Transverse colon (tissue), 4 donors: ENCODE results near the gene ARIH1. TPM values are rescaled to one million over a fixed set of nuclear protein-coding genes. Genes with fewer than 3 reads are reported as not detected.

Experiments
- DNase-seq: peaks from one replicate; pipeline ENCODE4 v3.0.0-alpha.2; 2019
- H3K27ac ChIP-seq, 4 donors: fragments of 200-600 bp; sonication (generic); 2 replicates each; pipeline ENCODE4 v1.5.1; 2016 to 2018; ENCODE audit warnings: inconsistent platforms in 4 of 4
- H3K27me3 ChIP-seq: fragments of 200-600 bp; sonication (generic); 2 replicates; pipeline ENCODE4 v1.5.1; 2017; ENCODE audit warnings: inconsistent platforms
- H3K36me3 ChIP-seq, 4 donors: fragments of 200-600 bp; sonication (generic); 2 replicates each; pipeline ENCODE4 v1.5.1; 2017 to 2019; ENCODE audit warnings: inconsistent platforms in 4 of 4
- H3K4me1 ChIP-seq, 4 donors: fragments of 200-600 bp; sonication (generic); 2 replicates each; pipeline ENCODE4 v1.5.1; 2017 to 2020; ENCODE audit warnings: inconsistent platforms in 4 of 4
- H3K4me3 ChIP-seq, 4 donors: fragments of 200-600 bp; sonication (generic); 1 replicate in 1 of 4; 2 replicates in 3 of 4; pipeline versions ENCODE4 v1.5.1 to v1.6.1; 2017 to 2019; ENCODE audit warnings: inconsistent platforms in 4 of 4
- H3K9me3 ChIP-seq, 2 donors: fragments of 200-600 bp; sonication (generic); 2 replicates each; pipeline ENCODE4 v1.5.1; 2017 to 2019; ENCODE audit warnings: inconsistent platforms in 2 of 2
- CTCF ChIP-seq, 5 experiments: fragments of 200-600 bp in 3 of 5; fragments of 450-650 bp in 2 of 5; sonication (generic) in 3 of 5; IDR thresholded peaks; 1 replicate in 2 of 5; 2 replicates in 3 of 5; pipeline ENCODE4 v1.5.1; 2016 to 2017; ENCODE audit warnings: antibody characterized with exemption in 5 of 5, inconsistent platforms in 3 of 5, mild to moderate bottlenecking in 2 of 5, moderate library complexity in 1 of 5
- EP300 ChIP-seq: sonication (generic); formaldehyde crosslinking; IDR thresholded peaks from one replicate; pipeline ENCODE4 v1.6.1; 2017; ENCODE audit warnings: antibody characterized with exemption, low read depth
- POLR2A ChIP-seq: fragments of 450-650 bp; IDR thresholded peaks from one replicate; pipeline ENCODE4 v1.6.1; 2016; ENCODE audit warnings: antibody characterized with exemption, mild to moderate bottlenecking, moderate library complexity
- POLR2AphosphoS5 ChIP-seq, 3 donors: sonication (generic); formaldehyde crosslinking; IDR thresholded peaks; one replicate each; pipeline ENCODE4 v1.6.1; 2016; ENCODE audit warnings: antibody characterized with exemption in 3 of 3
- WGBS, 2 donors: methylation state at CpG; one replicate each; pipeline ENCODE4 v1.1.5; 2018; ENCODE audit warnings: low coverage in 1 of 2; 5-methylcytosine and 5-hydroxymethylcytosine counted together
- in situ Hi-C, 4 donors: fragments of 200-750 bp; cut with MboI; loops; one replicate each; pipeline versions ENCODE4 v1.15.0 to v1.15.1; 2017; ENCODE audit warnings: low sequenced_read_pairs in 3 of 4, low pct_ligation_motif_present in 1 of 4, low pct_unique_long_range_greater_than_20kb in 1 of 4
- intact Hi-C: fragments of 100-400 bp; cut with DNase I; formaldehyde crosslinking; loops from one replicate; pipeline ENCODE4 v1.15.1; 2023; ENCODE audit warnings: low total_unique reads
- total RNA-seq, 4 donors: library from RNA; depleted of rRNA; stranded (reverse); fragments of >200 nt; gene quantifications; one replicate each; pipeline ENCODE4 v1.1.0, GENCODE V29; 2016

Gene ARIH1
- total RNA-seq, 4 donors from 2014 or later = 15.7 to 108 (median 53.1) TPM

- TF ChIP-seq POLR2AphosphoS5 (IDR thresholded peaks at IDR 0.05) = no peak
- TF ChIP-seq POLR2A = no peak
- no peak for TF ChIP-seq CTCF (IDR thresholded peaks at IDR 0.05)
- TF ChIP-seq EP300 = no peak
- Histone ChIP-seq H3K9me3 (no peaks in the 10 kb centered on the region), H3K4me1 (peaks cover 18 to 89% (median 28%) of the 10 kb centered on the region in 4 donors), H3K36me3 (no peaks in the 10 kb centered on the region), H3K4me3 (no peak overlapping the region), H3K27ac (no peak overlapping the region), H3K27me3 (no peaks in the 10 kb centered on the region)
- no peak for DNase-seq
- in situ Hi-C loops (no loop called here), intact Hi-C loops (no loop called here)
These were observed 18.6 kb downstream of the ARIH1 start for GRCh38 chr15:72492733-72493132.

- Histone ChIP-seq H3K27ac (no peak overlapping the region), H3K4me1 (peaks cover 14 to 85% (median 26%) of the 10 kb centered on the region in 4 donors), H3K4me3 (no peak overlapping the region), H3K36me3 (no peaks in the 10 kb centered on the region), H3K9me3 (no peaks in the 10 kb centered on the region), H3K27me3 (no peaks in the 10 kb centered on the region)
- in situ Hi-C loops = no loop called here
- intact Hi-C loops = no loop called here
- no peak for DNase-seq
- 65 to 79% methylated on average over 2 of the region's 2 CpGs for WGBS, 2 donors
- TF ChIP-seq POLR2AphosphoS5 (IDR thresholded peaks at IDR 0.05) = no peak
- TF ChIP-seq POLR2A = no peak
- no peak for TF ChIP-seq CTCF (IDR thresholded peaks at IDR 0.05)
- no peak for TF ChIP-seq EP300
These were observed 19.1 kb downstream of the ARIH1 start for GRCh38 chr15:72493220-72493619.

- Histone ChIP-seq H3K4me1 (peaks cover 12 to 71% (median 23%) of the 10 kb centered on the region in 4 donors), H3K27ac (no peak overlapping the region), H3K36me3 (no peaks in the 10 kb centered on the region), H3K9me3 (no peaks in the 10 kb centered on the region), H3K4me3 (no peak overlapping the region), H3K27me3 (no peaks in the 10 kb centered on the region)
- in situ Hi-C loops (no loop called here), intact Hi-C loops (no loop called here)
- TF ChIP-seq EP300 (no peak), POLR2A (no peak), POLR2AphosphoS5 (IDR thresholded peaks at IDR 0.05) (no peak), CTCF (IDR thresholded peaks at IDR 0.05) (no peak)
- 91 to 100% methylated on average over 3 of the region's 3 CpGs for WGBS, 2 donors
- DNase-seq = no peak
These were observed 20.9 kb downstream of the ARIH1 start for GRCh38 chr15:72495007-72495406.

DNA sequence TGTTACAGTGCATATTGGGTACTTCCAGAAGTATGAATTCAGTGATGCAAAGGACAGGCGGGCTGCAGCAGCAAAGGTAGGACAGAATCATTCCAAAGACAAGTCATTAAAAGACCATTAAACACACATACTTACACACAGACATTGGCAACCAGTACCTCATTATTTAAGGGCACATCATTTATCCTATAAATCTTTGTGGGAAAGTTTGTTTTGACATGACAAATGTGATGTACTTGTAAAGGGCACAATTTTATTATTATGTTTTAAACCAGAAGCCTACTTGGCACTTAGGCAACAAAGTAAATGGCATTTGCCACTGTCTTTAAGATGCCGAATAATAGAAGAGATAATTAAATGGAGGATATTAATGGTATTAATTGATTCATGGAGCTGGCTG is 22.7 kb downstream of the ARIH1 start:
- no peak overlapping the region for H3K27ac ChIP-seq
- no peaks in the 10 kb centered on the region for H3K27me3 ChIP-seq
- no peaks in the 10 kb centered on the region for H3K9me3 ChIP-seq
- no peak for DNase-seq
- intact Hi-C loops = no loop called here
- in situ Hi-C loops = no loop called here
- H3K36me3 ChIP-seq = no peaks in the 10 kb centered on the region
- H3K4me1 ChIP-seq = peaks cover 9 to 57% (median 21%) of the 10 kb centered on the region in 4 donors
- no peak overlapping the region for H3K4me3 ChIP-seq
- no peak for TF ChIP-seq CTCF (IDR thresholded peaks at IDR 0.05)
- 50 to 86% methylated on average over 1 to 2 of the region's 2 CpGs for WGBS, 2 donors
